ENCODE results near the gene SLIT3.

- TF ChIP-seq CTCF (IDR thresholded peaks at IDR 0.05; ENCODE audit: insufficient read depth, low read length) = no peak
- TF ChIP-seq REST (IDR thresholded peaks at IDR 0.05; ENCODE audit: insufficient replicate concordance, low read depth) = no peak
- TF ChIP-seq POLR2AphosphoS5 (IDR thresholded peaks at IDR 0.05; ENCODE audit: low read depth) = no peak
- TF ChIP-seq SPI1 (IDR thresholded peaks at IDR 0.05; ENCODE audit: borderline replicate concordance, low read depth) = no peak
Observed at GRCh38 chr5:168743617-168744016, 557.3 kb downstream of the SLIT3 start.
